ENCODE data around the gene ANKRD30B.
"Not testable (repeated sequence)": the region's sequence is repeated elsewhere in the genome, so short reads cannot be mapped to it uniquely, and the experiment has no call there.

ANKRD30B gene

DNA sequence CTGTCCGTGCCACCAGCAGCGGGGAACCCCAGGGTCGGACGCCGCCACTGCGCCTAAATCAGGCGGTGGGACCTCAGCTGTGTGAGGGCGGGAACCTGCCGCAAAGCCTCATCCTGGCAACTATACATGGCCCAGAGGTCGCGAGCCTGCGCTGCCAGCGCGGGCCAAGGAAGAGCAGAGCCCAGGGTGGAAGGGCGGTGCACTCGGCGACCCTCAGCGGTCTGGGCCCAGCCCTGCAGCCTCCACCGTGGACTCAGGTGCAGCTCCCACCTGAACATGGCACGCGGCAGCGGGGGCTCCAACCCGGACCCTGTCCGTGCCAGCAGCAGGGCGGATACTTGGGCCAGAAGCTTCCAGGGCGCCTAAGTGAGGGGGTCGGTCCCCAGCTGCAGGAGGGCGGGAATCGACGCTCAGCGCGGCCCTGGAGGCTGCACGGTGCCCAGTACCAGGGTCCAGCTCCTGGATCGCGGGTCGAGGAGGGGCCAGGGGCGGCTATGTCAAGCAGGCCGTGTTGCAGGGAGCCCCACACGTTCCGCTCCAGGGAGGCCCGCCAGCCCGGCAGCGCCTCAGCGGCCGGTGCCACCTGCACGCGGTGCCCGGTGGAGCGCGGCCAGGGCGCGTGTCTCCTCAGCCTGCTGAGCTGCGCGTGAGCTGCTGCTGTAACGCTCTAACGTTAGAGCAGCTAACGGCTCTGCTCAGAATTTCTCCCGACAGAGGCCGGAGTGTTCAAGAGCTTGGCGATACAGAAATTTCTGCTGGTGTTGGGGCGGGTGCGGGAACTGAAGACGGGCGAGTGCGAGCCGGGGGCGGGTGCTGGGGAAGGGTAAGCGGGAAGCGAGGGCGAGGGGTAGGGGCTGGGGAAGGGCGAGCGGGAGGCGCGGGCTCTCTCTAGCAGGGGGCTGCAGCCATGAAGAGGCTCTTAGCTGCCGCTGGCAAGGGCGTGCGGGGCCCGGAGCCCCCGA, at the start of gene ANKRD30B:
Gene ANKRD30B, plus strand, starts transcription at position 660 of the 962 bp plus-strand sequence. Its CDS starts 248 bp downstream, at position 908.
- peak in 6 of 58 donors; percentile 3 to 32 (median 14) for DNase-seq

DNA sequence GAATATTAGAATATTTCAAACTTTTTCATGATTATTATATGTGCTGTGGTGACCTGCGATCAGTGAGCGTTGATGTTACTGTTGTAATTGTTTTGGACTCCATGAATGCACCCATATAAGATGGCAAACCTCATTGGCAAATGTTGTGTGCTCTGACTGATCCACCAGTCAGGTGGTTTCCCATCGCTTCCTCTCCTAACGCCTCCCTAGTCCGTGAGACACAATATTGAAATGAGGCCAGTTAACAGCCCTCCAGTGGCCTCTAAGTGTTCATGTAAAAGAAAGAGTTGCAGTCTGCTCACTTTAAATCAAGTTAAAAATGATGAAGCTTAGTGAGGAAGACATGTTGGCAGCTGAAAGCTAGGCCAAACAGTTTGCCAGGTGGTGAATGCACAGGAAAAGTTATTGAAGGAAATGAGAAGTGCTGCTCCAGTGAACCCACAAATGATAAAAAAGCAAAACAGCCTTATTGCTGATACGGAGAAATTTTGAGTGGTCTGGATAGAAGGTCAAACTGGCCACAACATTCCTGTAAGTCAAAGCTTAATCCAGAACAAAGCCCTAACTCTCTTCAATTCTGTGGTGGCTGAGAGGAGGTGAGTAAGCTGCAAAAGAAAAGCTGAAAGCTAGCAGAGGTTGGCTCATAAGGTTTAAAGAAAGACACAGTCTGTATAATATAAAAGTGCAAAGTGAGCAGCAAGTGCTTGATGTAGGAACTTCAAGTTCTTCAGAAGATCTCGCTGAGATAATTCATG, 46.5 kb upstream of the ANKRD30B start:
- DNase-seq = not testable (repeated sequence)

GRCh38 chr18:14709761-14710160, 38.2 kb upstream of the ANKRD30B start:
- DNase-seq = not testable (repeated sequence)

GRCh38 chr18:14721569-14721968, 26.4 kb upstream of the ANKRD30B start:
- DNase-seq = not testable (repeated sequence)

DNA sequence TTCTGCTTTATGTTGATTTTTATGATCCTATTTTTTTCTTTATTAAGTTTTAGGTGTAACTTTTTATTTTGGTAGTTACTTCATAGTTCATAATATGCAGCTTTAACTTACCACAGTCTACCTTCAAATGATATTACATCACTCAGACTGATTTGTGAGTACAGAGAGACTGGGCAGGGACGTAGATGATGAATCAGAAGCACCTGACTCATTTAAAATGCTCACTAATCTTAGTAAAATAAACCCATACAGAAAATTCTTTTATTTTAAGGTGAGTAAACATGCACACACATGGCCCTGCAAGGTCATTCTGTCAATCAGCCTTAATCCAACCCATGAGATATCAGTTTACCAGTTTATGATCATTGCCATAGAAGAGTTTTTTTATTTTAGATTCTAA, 8.9 kb upstream of the ANKRD30B start:
- not testable (repeated sequence) for DNase-seq

GRCh38 chr18:14746897-14747296, 1.1 kb upstream of the ANKRD30B start:
- DNase-seq = no peak

GRCh38 chr18:14748496-14748895, 524 bp downstream of the ANKRD30B start:
- DNase-seq = no peak

- not testable (repeated sequence) for DNase-seq
Observed at GRCh38 chr18:14763566-14763965, 15.6 kb downstream of the ANKRD30B start.

DNA sequence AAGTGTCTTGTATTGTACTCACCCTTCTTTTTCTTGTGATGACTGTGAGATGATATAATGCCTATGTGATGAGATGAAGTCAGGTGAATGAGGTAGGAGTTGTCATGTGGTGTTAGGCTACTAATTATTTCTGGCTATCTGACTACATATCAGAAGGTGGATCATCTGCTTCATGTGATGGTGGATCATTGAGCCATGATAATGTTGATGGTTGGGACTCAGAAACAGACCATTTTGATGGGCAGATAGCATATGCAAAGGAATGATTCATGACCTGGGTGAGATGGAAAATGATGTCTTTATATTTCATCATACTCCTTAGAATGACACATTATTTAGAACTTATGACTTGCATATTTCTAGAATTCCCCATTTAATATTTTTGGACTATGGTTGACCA, 19.5 kb downstream of the ANKRD30B start:
- no peak for DNase-seq

GRCh38 chr18:14768241-14768640, 20.3 kb downstream of the ANKRD30B start:
- no peak for DNase-seq

DNA sequence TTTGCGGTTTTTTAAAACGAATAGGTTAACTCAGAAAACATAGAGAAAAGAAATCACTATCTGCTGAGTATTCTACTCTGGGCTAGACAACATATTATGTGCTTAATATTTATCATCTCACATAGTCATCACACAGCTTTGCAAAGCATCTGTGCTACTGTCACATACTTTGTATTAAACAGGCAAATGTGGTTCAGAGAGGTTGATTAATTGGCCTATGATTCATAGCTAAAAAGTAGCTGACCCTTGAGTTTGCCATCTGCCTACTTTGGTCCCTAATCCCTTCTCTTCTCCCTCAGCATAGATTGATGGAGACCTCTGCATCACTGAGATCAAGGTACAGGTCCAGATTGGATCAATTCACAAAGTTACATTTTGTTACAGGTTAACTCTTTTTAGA, 21.4 kb downstream of the ANKRD30B start:
- DNase-seq = no peak

DNA sequence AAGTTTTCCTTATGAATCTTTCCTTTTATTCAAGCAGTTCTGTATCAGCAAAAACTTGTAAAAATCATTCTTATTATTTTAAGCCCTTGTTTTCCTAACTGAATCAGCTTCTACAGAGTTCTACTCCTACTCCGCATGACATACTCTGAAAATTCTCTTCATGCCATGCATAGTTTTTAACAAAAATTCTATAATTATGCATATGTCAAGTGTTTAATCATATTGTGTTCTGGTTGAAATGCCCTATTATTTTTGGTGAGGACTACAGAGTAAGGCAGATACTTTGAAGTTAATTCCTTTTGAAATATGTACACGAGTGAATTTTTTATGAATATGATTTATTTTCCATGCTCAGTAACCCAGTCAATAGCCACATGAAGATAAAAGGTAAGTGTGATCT, 28.8 kb downstream of the ANKRD30B start:
- no peak for DNase-seq

- DNase-seq = no peak
Observed at GRCh38 chr18:14781671-14782070, 33.7 kb downstream of the ANKRD30B start.

GRCh38 chr18:14784133-14784532, 36.2 kb downstream of the ANKRD30B start:
- DNase-seq = no peak

DNA sequence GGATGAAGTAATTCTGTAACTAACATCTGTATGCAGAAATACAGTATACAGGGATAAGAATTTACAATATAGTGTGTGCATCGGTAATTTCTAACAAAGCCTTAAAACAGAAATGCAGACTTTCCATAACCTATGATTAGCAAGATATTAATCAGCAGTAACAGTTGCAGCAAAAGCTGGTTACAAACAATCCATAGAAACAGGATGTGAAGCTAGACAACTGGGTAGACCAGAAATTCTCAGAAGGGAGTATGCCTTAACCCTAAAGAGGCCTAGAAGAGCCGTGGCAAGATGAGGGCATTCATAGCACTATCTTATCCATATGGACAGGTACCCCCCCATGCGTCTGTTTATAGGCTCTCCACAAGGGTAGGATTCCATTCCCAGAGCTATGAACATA, 48.9 kb downstream of the ANKRD30B start:
- DNase-seq = not testable (repeated sequence)

GRCh38 chr18:14797969-14798764, 50.2 kb downstream of the ANKRD30B start:
- DNase-seq = not testable (repeated sequence)

DNA sequence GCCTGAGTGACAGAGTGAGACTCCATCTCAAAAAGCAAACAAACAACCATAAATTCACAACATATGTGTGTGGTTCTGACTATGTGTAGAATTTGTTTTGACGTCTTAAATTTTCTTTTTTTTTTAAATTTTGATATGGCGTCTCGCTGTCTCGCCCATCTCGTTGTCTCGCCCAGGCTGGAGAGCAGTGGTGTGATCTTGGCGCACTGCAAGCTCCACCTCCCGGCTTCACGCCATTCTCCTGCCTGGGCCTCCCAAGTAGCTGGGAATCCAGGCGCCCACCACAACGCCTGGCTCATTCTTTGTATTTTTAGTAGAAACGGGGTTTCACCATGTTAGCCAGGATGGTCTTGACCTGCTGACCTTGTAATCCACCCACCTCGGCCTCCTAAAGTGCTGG, 63.1 kb downstream of the ANKRD30B start:
- DNase-seq = not testable (repeated sequence)

GRCh38 chr18:14826972-14827632, 79.1 kb downstream of the ANKRD30B start:
- DNase-seq = not testable (repeated sequence)

- DNase-seq = not testable (repeated sequence)
Observed at GRCh38 chr18:14841607-14842006, 93.6 kb downstream of the ANKRD30B start.

DNA sequence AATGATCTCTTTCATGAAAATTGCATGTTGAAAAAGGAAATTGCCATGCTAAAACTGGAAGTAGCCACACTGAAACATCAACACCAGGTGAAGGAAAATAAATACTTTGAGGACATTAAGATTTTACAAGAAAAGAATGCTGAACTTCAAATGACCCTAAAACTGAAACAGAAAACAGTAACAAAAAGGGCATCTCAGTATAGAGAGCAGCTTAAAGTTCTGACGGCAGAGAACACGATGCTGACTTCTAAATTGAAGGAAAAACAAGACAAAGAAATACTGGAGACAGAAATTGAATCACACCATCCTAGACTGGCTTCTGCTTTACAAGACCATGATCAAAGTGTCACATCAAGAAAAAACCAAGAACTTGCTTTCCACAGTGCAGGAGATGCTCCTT, 103.6 kb downstream of the ANKRD30B start:
- DNase-seq = not testable (repeated sequence)

DNA sequence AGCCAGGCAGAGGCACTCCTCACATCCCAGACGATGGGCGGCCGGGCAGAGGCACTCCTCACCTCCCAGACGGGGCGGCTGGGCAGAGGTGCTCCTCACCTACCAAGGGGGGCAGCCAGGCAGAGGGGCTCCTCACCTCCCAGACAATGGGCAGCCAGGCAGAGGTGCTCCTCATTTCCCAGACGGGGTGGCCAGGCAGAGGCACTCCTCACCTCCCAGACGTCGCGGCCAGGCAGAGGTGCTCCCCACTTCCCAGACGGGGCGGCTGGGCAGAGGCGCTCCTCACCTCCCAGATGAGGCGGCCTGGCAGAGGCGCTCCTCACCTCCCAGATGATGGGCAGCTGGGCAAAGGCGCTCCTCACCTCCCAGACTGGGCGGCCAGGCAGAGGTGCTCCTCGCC, 107.7 kb downstream of the ANKRD30B start:
- DNase-seq = not testable (repeated sequence)
